Activated CD4-positive, CD25-positive, alpha-beta regulatory T cell treated with anti-CD3 and anti-CD28 coated beads, Interleukin-2, amount 50 U/mL, for 16 hours (primary cell): ENCODE data around the gene SMIM5.
A peak's percentile ranks its signal among the peaks of the same experiment; 100 is the strongest.

Experiments
- DNase-seq: peaks from one replicate; pipeline ENCODE4 v3.0.0-alpha.2; 2020; ENCODE audit warnings: low read depth, low spot score

The SMIM5 gene

GRCh38 chr17:75666959-75667790 is 33.9 kb downstream of the SMIM5 start, which contains the start of the genes RECQL5 and SAP30BP:
Gene RECQL5 (minus strand): TSS chr17:75667154. CDS start chr17:75666557, 597 bp downstream.
Gene SAP30BP (plus strand): TSS chr17:75667338. CDS start chr17:75667373, 35 bp downstream.
- peak; percentile 98 for DNase-seq

- no peak for DNase-seq
Observed at GRCh38 chr17:75667825-75668224, 34.6 kb downstream of the SMIM5 start.

- DNase-seq = no peak
Observed at GRCh38 chr17:75668489-75668888, 35.3 kb downstream of the SMIM5 start.

GRCh38 chr17:75670868-75671267 is 37.6 kb downstream of the SMIM5 start:
- DNase-seq = no peak

- no peak for DNase-seq
Observed at GRCh38 chr17:75672011-75672410, 38.8 kb downstream of the SMIM5 start.

GRCh38 chr17:75673487-75673886 is 40.3 kb downstream of the SMIM5 start:
- no peak for DNase-seq

- DNase-seq = no peak
Observed at GRCh38 chr17:75676461-75676860, 43.2 kb downstream of the SMIM5 start.

- no peak for DNase-seq
Observed at GRCh38 chr17:75679706-75680211, 46.5 kb downstream of the SMIM5 start.

- DNase-seq = no peak
Observed at GRCh38 chr17:75680431-75680830, 47.2 kb downstream of the SMIM5 start.

- no peak for DNase-seq
Observed at GRCh38 chr17:75681289-75681688, 48.1 kb downstream of the SMIM5 start.

- no peak for DNase-seq
Observed at GRCh38 chr17:75683583-75683982, 50.3 kb downstream of the SMIM5 start.

GRCh38 chr17:75684249-75684648 is 51.0 kb downstream of the SMIM5 start:
- no peak for DNase-seq

- no peak for DNase-seq
Observed at GRCh38 chr17:75684924-75685323, 51.7 kb downstream of the SMIM5 start.

- no peak for DNase-seq
Observed at GRCh38 chr17:75685499-75685898, 52.3 kb downstream of the SMIM5 start.

- no peak for DNase-seq
Observed at GRCh38 chr17:75688209-75688825, 55.1 kb downstream of the SMIM5 start.

- DNase-seq = peak; percentile 13
Observed at GRCh38 chr17:75689441-75689873, 56.2 kb downstream of the SMIM5 start.
